Glutamatergic neuron (in vitro differentiated cells): Measurements from ENCODE around the gene TRIM59. TPM values are rescaled to one million over a fixed set of nuclear protein-coding genes. Genes with fewer than 3 reads are reported as not detected.

Experiments
- DNase-seq: peaks from one replicate; pipeline ENCODE4 v3.0.0; 2022
- H3K27ac Mint-ChIP-seq: one replicate; pipeline ENCODE4 v1.8.0; 2020; ENCODE audit warnings: mild to moderate bottlenecking, mixed read lengths, inconsistent platforms; ENCODE audit not compliant: unreplicated experiment
- H3K27me3 Mint-ChIP-seq: one replicate; pipeline ENCODE4 v1.8.0; 2020; ENCODE audit warnings: mild to moderate bottlenecking, moderate library complexity, mixed read lengths, inconsistent platforms; ENCODE audit not compliant: unreplicated experiment
- H3K36me3 Mint-ChIP-seq: one replicate; pipeline ENCODE4 v1.8.0; 2020; ENCODE audit warnings: mild to moderate bottlenecking, mixed read lengths, inconsistent platforms; ENCODE audit not compliant: unreplicated experiment
- H3K4me1 Mint-ChIP-seq: one replicate; pipeline ENCODE4 v1.8.0; 2020; ENCODE audit warnings: mild to moderate bottlenecking, low read depth, mixed read lengths, inconsistent platforms; ENCODE audit not compliant: unreplicated experiment
- H3K4me3 Mint-ChIP-seq: one replicate; pipeline ENCODE4 v1.8.0; 2020; ENCODE audit warnings: mild to moderate bottlenecking, mixed read lengths, inconsistent platforms; ENCODE audit not compliant: unreplicated experiment
- H3K9me3 Mint-ChIP-seq: one replicate; pipeline ENCODE4 v1.8.0; 2020; ENCODE audit warnings: mild to moderate bottlenecking, moderate library complexity, mixed read lengths, inconsistent platforms; ENCODE audit not compliant: unreplicated experiment
- total RNA-seq: library from RNA; stranded (reverse); fragmentation: NEBNext Ultra II Directional; extraction: Animal tissue kit (Norgen Biotek cat#: 25700); gene quantifications from one replicate; pipeline ENCODE4 v1.2.1, GENCODE V29; 2021; ENCODE audit not compliant: unreplicated experiment
- TF ChIP-seq, protein P1 (sequence below): fragments of 200-600 bp; sonication (generic); IDR thresholded peaks from one replicate; pipeline ENCODE4 v1.5.0; 2021; ENCODE audit not compliant: partially characterized antibody, unreplicated experiment

The TRIM59 gene
- total RNA-seq, 1 donor from 2014 or later, result 10.1 TPM

DNA sequence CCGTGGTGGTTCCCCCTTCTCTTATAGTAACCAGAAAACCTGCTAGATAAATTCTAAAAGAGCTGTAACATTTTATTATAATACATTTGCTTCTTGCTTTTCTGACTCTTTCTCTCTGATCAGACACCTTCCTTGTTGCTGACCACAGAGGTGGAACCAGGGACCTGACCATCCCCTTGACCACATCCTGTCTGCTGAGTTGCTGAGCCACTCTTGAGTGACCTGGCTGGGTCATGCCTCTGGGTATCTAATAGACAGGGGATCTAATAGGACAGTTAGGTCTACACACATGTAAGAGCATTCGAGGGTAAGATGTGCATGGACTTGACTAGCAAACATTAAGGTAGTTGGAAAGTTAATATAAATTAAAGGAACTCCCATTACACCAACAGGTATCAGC lies 22.8 kb upstream of the TRIM59 start:
- TF ChIP-seq, protein P1, sequence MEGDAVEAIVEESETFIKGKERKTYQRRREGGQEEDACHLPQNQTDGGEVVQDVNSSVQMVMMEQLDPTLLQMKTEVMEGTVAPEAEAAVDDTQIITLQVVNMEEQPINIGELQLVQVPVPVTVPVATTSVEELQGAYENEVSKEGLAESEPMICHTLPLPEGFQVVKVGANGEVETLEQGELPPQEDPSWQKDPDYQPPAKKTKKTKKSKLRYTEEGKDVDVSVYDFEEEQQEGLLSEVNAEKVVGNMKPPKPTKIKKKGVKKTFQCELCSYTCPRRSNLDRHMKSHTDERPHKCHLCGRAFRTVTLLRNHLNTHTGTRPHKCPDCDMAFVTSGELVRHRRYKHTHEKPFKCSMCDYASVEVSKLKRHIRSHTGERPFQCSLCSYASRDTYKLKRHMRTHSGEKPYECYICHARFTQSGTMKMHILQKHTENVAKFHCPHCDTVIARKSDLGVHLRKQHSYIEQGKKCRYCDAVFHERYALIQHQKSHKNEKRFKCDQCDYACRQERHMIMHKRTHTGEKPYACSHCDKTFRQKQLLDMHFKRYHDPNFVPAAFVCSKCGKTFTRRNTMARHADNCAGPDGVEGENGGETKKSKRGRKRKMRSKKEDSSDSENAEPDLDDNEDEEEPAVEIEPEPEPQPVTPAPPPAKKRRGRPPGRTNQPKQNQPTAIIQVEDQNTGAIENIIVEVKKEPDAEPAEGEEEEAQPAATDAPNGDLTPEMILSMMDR, result no peak

DNA sequence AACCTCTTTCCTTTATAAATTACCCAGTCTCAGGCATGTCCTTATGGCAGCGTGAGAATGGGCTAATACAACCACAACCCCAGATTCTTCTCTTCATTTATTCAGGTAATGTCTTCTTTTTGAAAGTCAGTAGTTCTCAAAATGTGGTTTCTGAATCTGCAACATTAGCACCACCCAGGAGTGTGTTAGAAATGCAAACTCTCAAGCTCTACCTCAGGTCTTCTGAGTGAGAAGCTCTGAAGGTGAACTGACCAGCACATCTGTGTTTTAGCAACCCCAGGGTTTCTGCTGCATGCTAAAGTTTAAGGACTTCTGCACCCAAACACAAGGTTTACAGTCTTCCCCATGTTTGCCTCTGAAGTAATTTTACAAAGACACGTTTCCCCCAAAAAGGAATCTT lies 22.3 kb upstream of the TRIM59 start:
- Mint-ChIP-seq H3K27ac (no peak overlapping the region), H3K4me3 (no peak overlapping the region), H3K9me3 (peaks cover 10% of the 10 kb centered on the region), H3K4me1 (no peaks in the 10 kb centered on the region), H3K27me3 (no peaks in the 10 kb centered on the region), H3K36me3 (peaks cover 8% of the 10 kb centered on the region)
- no peak for DNase-seq
- TF ChIP-seq, protein P1, result no peak

More for the DNA sequence above, 22.8 kb upstream of the TRIM59 start:
- DNase-seq, result no peak
- no peaks in the 10 kb centered on the region for H3K4me1 Mint-ChIP-seq
- peaks cover 8% of the 10 kb centered on the region for H3K36me3 Mint-ChIP-seq
- no peak overlapping the region for H3K4me3 Mint-ChIP-seq
- H3K27ac Mint-ChIP-seq, result no peak overlapping the region
- no peaks in the 10 kb centered on the region for H3K27me3 Mint-ChIP-seq
- H3K9me3 Mint-ChIP-seq, result peaks cover 10% of the 10 kb centered on the region

DNA sequence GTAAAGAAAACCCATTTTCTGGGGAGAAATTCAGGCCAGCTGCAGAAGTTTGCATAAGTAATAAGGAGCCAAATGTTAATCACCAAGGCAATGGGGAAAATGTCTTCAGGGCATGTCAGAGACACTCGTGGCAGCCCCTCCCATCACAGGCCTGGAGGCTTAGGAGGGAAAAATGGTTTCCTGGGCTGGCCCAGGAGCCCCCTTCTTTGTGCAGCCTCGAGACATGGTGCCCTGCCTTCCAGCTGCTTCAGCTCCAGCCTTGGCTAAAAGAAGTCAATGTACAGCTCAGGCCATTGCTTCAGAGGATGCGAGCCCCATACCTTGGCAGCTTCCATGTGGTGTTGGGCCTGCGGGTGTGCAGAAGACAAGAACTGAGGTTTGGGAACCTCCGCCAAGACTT lies 20.6 kb upstream of the TRIM59 start:
- Mint-ChIP-seq H3K4me3 (no peak overlapping the region), H3K4me1 (no peaks in the 10 kb centered on the region), H3K27me3 (no peaks in the 10 kb centered on the region), H3K27ac (no peak overlapping the region), H3K36me3 (peaks cover 8% of the 10 kb centered on the region), H3K9me3 (peaks cover 10% of the 10 kb centered on the region)
- TF ChIP-seq, protein P1, result no peak
- no peak for DNase-seq

DNA sequence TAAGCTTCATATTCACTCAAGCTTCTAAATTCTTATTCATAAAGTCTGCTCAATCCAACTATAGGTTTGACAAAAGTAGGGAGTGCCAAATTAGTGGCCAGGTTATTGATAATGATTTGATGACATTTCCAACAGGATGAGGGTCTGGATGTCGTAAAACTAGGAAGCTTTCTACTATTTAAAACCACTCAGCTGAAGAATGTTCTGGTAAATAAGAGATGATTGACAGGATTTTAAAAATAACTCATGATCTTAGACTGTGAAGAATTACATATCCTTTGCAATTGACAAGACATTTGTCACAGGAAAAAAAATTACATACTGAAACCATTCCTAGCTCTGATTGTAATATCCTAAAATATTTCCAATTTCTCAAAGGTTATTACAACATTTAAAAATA lies 15.4 kb upstream of the TRIM59 start:
- H3K27ac Mint-ChIP-seq, result no peak overlapping the region
- no peaks in the 10 kb centered on the region for H3K4me1 Mint-ChIP-seq

DNA sequence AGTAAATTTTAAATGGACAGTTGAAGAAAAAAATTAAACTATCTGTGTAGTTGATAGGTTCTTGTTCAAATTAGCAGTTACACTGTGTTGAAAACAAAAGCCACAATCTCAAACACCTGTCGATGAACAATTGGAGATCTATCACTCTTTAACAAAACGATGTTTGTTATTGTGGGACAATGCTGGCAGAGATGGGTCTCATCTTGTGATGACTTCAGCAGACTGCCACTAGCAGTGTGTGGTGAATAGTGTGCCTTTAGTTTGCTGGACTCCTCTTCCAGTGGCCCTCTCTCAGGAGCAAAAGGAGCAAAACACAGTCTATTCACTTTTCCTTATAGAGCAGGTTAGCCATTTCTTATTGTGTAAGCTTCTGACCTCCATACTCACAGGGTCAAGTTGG lies 14.7 kb upstream of the TRIM59 start:
- no peak overlapping the region for H3K4me3 Mint-ChIP-seq
- no peak overlapping the region for H3K27ac Mint-ChIP-seq
- TF ChIP-seq, protein P1, result no peak
- peaks cover 3% of the 10 kb centered on the region for H3K27me3 Mint-ChIP-seq
- H3K4me1 Mint-ChIP-seq, result no peaks in the 10 kb centered on the region
- peaks cover 9% of the 10 kb centered on the region for H3K36me3 Mint-ChIP-seq
- H3K9me3 Mint-ChIP-seq, result peaks cover 5% of the 10 kb centered on the region
- no peak for DNase-seq

More for the DNA sequence above, 15.4 kb upstream of the TRIM59 start:
- Mint-ChIP-seq H3K27me3 (peaks cover 3% of the 10 kb centered on the region), H3K9me3 (peaks cover 7% of the 10 kb centered on the region), H3K4me3 (no peak overlapping the region), H3K36me3 (peaks cover 10% of the 10 kb centered on the region)
- DNase-seq, result no peak
- TF ChIP-seq, protein P1, result no peak
